ENCODE measurements around the gene KRT76. TPM values are rescaled to one million over a fixed set of nuclear protein-coding genes. Genes with fewer than 3 reads are reported as not detected.

Gene KRT76
- total RNA-seq, 1 experiment from 2014 or later: not detected

- WGBS (ENCODE audit: extremely low coverage, insufficient read length, low lambda C conversion rate): no CpG with 5 or more reads among the region's 5 CpGs
- H3K18ac ChIP-seq (ENCODE audit: insufficient read length, low read depth, low read length): no peak overlapping the region
- no peak overlapping the region for H2BK120ac ChIP-seq (ENCODE audit: low read depth, low read length, poor library complexity, severe bottlenecking)
Observed at GRCh38 chr12:52824741-52825410, 47.7 kb upstream of the KRT76 start.

More at GRCh38 chr12:52824741-52825410, 47.7 kb upstream of the KRT76 start:
- H3K79me1 ChIP-seq (ENCODE audit: insufficient read depth, low read depth, low read length, poor library complexity, severe bottlenecking): no peaks in the 10 kb centered on the region
- H2BK12ac ChIP-seq (ENCODE audit: insufficient read length, low read depth, low read length): no peak overlapping the region
- no peak overlapping the region for H3K23ac ChIP-seq (ENCODE audit: insufficient read length, low read depth, low read length)
- H3K14ac ChIP-seq (ENCODE audit: insufficient read depth, low read length): no peak overlapping the region
- H2AK5ac ChIP-seq (ENCODE audit: insufficient read length, low read length): no peak overlapping the region
- peaks cover 5% of the 10 kb centered on the region; the same call in 1 of the 2 replicates for H3K4me1 ChIP-seq (ENCODE audit: insufficient read depth, low read length)
- no peak for DNase-seq
- H3K79me2 ChIP-seq (ENCODE audit: insufficient read depth, low read length): no peaks in the 10 kb centered on the region
- no peaks in the 10 kb centered on the region for H3K9me3 Mint-ChIP-seq
- H3K9me3 ChIP-seq (ENCODE audit: control insufficient read depth, low read depth, low read length): no peaks in the 10 kb centered on the region
- no peak overlapping the region for H3K9ac ChIP-seq (ENCODE audit: extremely low read depth, insufficient read length, low read length)
- H3K23me2 ChIP-seq (ENCODE audit: insufficient read length, low read depth, low read length, poor library complexity, severe bottlenecking): no peaks in the 10 kb centered on the region
- H3K4me2 ChIP-seq (ENCODE audit: insufficient read depth, insufficient read length, low read length): no peak overlapping the region
- no peak overlapping the region for H3K4me3 Mint-ChIP-seq
- peaks cover 5 to 7% of the 10 kb centered on the region in 2 experiments; a peak in 3 of 4 replicates for H3K4me1 Mint-ChIP-seq
- no peak overlapping the region for H2AFZ ChIP-seq (ENCODE audit: low read length)
- TF ChIP-seq CTCF (conservative IDR thresholded peaks at IDR 0.05): no peak
- no peak overlapping the region for H3K27ac ChIP-seq (ENCODE audit: insufficient read length, low read depth, low read length)
- no peak overlapping the region for H2BK20ac ChIP-seq (ENCODE audit: low read depth, low read length, poor library complexity, severe bottlenecking)
- no peak overlapping the region for H2BK15ac ChIP-seq (ENCODE audit: low read depth, low read length)
- H4K91ac ChIP-seq (ENCODE audit: insufficient read length, low read depth, low read length): no peak overlapping the region
- H3T11ph ChIP-seq (ENCODE audit: low read length): no peak overlapping the region
- H3K27ac Mint-ChIP-seq: peak overlapping the region in 1 of 3 experiments; percentile 20; a peak in 1 of 7 replicates
- H3K56ac ChIP-seq (ENCODE audit: insufficient read length, low read depth, low read length): no peak overlapping the region
- H3K27me3 Mint-ChIP-seq (ENCODE audit: low read depth): peaks cover 2% of the 10 kb centered on the region; the same call in 1 of the 2 replicates
- H3K4ac ChIP-seq (ENCODE audit: low read depth, low read length): no peak overlapping the region
- H4K20me1 ChIP-seq (ENCODE audit: control insufficient read depth, insufficient read depth, insufficient read length): no peaks in the 10 kb centered on the region
- H4K5ac ChIP-seq (ENCODE audit: insufficient read length, low read depth, low read length): no peak overlapping the region
- H3K27me3 ChIP-seq (ENCODE audit: insufficient read depth, low read length): no peaks in the 10 kb centered on the region
- no peak overlapping the region for H2BK5ac ChIP-seq (ENCODE audit: insufficient read length, low read length)
- H4K8ac ChIP-seq (replicated peaks; ENCODE audit: insufficient read length, low read depth, low read length): no peak overlapping the region
- no peaks in the 10 kb centered on the region for H3K36me3 Mint-ChIP-seq (ENCODE audit: insufficient read depth in 1 of 3, low read depth in 3 of 3)

All from H9 (cell line).